Fibroblast of pulmonary artery (primary cell): Measurements from ENCODE around the gene CTTN.

ENCODE experiments used
- DNase-seq: peaks from one replicate; pipeline ENCODE4 v3.0.0-alpha.2; 2010; ENCODE audit warnings: low read depth
- H3K4me3 ChIP-seq: replicated peaks from 2 replicates; pipeline ENCODE4 v1.5.1; 2011; ENCODE audit warnings: low read depth, mild to moderate bottlenecking, control low read depth, low read length, moderate library complexity
- CTCF ChIP-seq: IDR thresholded peaks from 2 replicates; pipeline ENCODE4 v1.5.1; 2011; ENCODE audit warnings: mild to moderate bottlenecking, control low read depth, low read length, inconsistent platforms; ENCODE audit errors: missing control alignments

Gene CTTN

GRCh38 chr11:70432580-70432979, 34.3 kb downstream of the CTTN start:
- DNase-seq, result no peak
- H3K4me3 ChIP-seq, result no peak overlapping the region
- TF ChIP-seq CTCF, result no peak

- DNase-seq, result no peak
These were observed 34.7 kb downstream of the CTTN start for GRCh38 chr11:70433038-70433437.

GRCh38 chr11:70433526-70433925, 35.2 kb downstream of the CTTN start:
- H3K4me3 ChIP-seq, result no peak overlapping the region
- no peak for DNase-seq
- no peak for TF ChIP-seq CTCF

More at GRCh38 chr11:70433038-70433437, 34.7 kb downstream of the CTTN start:
- no peak for TF ChIP-seq CTCF
- no peak overlapping the region for H3K4me3 ChIP-seq

- no peak for DNase-seq
- TF ChIP-seq CTCF, result no peak
- no peak overlapping the region for H3K4me3 ChIP-seq
These were observed 35.9 kb downstream of the CTTN start for GRCh38 chr11:70433966-70434812.

GRCh38 chr11:70434813-70435278, 36.5 kb downstream of the CTTN start:
- DNase-seq, result no peak
- TF ChIP-seq CTCF, result no peak
- no peak overlapping the region for H3K4me3 ChIP-seq

- DNase-seq, result no peak
- TF ChIP-seq CTCF, result no peak
- no peak overlapping the region for H3K4me3 ChIP-seq
These were observed 37.0 kb downstream of the CTTN start for GRCh38 chr11:70435361-70435760.
